ENCODE data around the gene IPO11.

The IPO11 gene

DNA sequence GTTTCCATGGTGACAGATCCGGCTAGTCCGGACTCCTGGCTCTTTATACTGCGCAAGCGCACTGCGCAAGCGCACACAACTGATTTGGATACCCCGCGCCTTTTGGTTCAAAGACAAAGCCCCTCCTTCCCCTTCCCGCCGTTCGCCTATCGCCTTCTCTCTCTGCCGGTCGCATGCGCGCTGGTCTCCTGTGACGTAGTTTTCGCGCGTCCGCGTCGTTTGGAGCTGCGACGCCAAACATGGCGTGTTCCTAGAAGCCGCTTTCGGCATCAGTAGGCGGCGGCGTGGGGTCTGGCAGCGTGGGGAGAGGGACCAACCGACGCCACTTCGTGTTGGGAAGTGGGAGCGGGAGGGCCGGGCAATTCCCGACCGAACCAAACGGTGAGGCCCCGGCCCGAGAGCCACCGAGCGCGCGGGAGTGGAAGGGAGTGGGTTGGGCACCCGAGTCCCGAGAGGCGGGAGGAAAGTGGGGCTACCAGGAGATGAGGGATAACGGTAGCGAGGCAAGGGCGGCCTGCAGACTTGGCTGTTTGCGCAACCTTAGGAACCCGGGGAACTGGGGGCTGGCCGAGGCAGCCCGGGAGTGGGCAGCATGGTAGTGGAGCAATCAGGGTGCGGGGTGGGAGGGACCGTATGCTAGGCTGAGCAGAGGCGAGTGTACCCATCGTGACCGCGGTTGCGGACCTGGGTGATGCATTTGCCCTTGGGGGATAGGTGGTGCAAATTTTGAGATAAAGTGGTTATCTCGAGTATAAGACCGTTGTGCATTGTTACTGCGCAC lies at the start of gene IPO11:
Gene IPO11, plus strand, starts transcription at position 215 of the 781 bp plus-strand sequence. CDS start 24,517 bp downstream, outside the sequence.
- peak; percentile 99 for DNase-seq

DNA sequence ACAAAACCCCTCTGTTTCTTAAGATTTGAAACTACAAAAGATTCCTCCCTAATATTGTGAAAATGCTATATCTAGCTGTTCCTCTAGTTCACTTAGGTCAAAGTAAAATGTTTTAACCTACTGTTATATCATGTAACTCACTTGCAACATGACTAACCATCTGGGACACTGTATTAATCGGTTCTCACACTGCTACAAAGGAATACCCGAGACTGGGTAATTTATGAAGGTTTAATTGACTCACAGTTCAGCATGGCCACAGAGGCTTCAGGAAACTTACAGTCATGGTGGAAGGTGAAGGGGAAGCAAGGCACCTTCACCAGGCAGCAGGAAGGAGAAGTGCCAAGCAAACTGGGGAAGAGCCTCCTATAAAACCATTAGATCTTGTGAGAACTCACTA lies 43.5 kb upstream of the IPO11 start:
- no peak for DNase-seq

DNA sequence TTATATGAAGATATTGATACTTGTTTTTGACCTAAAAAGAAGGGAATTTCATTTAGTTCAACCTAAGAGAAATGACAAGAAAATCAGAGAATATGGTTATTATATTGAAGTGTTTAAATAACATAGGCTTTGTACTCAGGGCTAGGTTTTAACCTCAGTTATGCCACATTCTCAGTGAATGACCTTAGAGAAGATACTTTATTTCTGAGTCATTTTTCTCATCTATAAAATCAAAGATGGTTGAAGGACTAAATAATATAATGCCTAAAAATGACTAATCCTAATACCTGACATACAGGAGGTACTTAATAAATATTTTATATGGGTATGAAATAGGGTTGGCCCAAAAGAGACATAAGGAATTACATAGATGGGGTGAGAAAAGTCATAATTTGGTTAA lies 41.2 kb upstream of the IPO11 start:
- DNase-seq = no peak

DNA sequence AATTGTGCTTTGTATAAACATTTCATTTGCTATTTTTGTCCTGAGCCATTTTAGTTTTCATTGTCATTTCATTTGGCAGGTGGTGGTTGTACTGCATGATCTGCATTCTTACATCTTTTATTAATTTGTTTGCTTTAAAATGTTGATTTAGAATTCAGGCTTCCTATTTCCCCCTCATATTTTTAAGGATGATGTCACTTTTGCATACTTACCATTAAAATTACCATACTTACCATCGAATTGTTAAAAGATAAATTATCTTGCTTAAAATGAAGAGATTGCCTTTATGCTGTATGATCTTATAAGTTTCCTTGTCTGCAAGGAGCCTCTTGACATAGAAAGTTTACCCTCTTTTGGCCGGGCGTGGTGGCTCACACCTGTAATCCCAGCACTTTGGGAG lies 40.0 kb upstream of the IPO11 start:
- DNase-seq = no peak

DNA sequence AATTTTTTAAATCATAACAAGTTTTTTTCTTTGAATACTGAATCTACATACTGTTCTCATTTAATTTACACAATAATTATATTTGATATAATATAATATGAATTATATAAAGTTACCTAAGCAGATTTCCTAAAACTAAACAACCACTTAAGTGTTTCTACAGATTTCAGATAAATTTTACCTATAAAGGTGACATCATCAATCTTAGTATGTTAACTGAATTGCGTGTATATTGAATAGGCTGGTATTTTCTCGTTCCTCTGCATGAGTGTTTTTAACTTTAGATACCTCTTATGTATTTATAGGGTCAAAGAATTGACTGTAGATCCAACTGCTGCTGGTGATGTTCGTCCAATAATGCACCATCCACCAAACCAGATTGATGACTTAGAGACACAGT lies 39.2 kb upstream of the IPO11 start:
- no peak for DNase-seq

DNA sequence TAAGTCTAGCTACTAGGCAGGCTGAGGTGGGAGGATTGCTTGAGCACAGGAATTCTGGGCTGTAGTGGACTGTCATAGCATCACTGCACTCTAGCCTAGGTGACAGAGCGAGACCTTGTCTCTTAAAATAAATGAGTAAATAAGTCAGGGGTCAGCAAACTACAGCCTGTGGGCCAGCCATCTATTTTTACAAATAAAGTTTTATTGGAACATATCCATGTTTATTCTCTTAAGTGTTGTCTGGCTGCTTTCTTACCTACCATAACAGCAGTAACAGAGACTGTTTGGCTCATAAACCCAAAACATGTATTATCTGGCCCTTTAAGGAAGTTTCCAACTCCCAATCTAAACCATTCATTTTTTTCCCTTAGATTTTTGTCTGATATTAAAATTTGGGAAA lies 38.5 kb upstream of the IPO11 start:
- no peak for DNase-seq

DNA sequence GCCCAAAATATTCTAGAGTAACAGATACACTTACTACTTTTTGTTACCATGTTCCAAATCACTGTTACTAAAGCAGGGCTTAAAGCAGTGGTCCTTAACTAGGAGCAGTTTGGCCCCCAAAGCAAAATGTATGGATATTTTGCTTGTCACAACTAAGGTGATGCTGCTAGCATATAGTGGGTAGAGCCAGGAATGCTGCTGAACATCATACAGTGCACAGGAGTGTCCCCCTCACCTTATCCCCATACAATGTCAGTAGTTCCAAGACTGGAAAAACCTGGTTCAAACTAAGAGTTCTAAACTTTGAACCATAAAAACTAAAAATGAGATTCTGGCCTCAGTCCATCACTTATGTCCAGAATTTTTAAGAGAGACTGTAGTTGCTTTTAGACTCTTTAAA lies 36.9 kb upstream of the IPO11 start:
- DNase-seq = no peak

DNA sequence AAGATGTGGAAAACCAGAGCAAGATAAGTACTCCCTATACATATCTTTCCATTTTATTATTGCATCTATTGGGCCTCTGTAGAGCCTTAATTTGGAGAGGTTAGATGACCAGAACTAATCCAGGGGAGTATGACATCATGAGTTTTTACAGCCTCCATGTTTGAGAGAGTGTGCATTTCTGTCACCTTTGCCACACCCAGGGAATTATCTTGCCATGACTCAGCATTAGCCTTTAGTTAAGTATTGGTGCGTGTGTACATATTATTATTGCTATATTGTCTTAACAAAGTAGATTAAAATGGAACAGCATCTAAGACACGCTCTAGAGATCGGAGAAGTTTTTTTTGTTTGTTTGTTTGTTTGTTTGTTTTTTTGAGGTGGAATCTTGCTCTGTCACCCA lies 36.5 kb upstream of the IPO11 start:
- no peak for DNase-seq

DNA sequence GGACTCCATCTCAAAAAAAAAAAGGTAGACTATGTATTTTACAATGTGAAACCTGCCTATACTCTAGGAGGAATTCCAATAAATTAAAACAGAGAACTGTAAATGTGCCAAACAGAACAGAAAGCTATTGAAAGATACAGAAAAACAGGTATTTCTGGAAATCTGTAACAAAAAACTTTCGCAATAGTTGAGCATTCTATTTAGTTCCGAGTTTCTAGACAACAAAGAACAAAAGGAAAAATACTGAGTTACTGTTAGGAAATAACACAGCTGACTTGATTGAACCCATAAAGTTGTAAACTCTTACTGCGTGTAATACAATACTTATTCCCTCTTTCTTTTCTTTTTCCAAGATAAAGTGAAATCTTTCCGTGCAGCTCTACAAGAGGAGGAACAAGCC lies 27.4 kb upstream of the IPO11 start:
- DNase-seq = no peak

DNA sequence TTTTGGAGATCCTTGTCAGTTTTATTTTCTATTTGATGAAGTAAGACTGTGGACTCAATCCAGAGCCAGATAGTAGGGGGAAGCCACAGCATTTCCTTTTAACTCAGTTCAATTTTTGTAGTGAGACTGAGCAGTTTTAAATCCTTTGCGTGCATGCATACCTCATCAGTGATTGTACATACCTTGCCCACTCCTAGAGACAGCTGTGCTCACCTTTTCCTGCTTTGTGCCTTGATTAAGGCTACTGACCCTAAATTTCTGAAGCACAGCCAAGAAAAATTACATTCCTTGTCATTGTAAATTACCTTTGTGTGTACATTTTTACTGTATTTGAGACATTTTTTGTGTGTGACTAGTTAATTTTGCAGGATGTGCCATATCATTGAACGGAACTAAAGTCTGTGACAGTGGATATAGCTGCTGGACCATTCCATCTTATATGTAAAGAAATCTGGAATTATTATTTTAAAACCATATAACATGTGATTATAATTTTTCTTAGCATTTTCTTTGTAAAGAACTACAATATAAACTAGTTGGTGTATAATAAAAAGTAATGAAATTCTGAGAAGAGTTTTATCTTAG lies 26.7 kb upstream of the IPO11 start:
- no peak for DNase-seq

DNA sequence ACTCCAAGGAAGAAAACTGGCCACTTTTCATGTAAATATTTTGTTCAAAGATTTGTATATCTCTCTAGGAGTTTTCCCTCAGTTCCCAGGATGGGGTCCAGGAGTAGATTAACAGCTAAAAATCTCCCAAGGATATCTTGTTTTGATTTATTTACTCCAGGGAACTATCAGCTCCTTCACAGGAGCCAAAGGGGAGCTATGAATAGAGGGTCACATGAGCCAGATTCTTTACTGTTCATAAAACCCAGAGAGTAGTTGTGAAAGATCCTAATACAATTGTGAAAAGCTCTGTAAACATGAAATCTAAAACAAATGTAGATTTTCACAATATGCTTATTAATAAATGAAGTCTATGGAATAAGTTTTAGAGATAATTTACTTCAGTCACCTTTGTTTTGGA lies 25.7 kb upstream of the IPO11 start:
- no peak for DNase-seq

DNA sequence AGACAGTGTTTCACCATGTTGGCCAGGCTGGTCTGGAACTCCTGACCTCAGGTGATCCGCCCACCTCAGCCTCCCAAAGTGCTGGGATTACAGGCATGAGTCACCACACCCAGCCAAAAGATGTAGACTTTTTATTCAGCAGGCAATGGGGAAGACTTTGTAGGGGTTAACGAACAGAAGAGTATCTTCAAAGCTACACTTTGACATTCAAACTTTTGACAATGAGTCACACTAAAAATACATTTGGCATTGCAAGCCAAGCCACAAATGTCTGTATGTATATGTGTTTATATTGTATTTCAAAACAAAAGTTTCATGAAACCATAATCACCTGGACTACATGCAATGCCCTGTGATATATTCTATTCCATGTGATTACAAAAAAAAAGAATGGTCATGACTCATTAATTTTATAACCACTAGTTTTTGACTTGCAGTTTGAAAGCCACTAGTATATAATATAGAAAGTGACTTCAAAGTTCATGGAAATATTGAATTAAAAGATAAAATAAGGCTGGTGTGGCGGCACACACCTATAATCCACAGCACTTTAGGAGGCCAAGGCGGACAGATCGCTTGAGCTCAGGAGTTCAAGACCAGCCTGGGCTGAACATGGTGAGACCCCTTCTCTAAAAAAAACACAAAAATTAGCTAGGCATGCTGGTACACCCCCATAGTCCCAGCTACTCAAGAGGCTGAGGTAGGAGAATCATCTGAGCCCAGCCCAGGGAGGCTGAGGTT lies 17.2 kb upstream of the IPO11 start:
- DNase-seq = no peak

DNA sequence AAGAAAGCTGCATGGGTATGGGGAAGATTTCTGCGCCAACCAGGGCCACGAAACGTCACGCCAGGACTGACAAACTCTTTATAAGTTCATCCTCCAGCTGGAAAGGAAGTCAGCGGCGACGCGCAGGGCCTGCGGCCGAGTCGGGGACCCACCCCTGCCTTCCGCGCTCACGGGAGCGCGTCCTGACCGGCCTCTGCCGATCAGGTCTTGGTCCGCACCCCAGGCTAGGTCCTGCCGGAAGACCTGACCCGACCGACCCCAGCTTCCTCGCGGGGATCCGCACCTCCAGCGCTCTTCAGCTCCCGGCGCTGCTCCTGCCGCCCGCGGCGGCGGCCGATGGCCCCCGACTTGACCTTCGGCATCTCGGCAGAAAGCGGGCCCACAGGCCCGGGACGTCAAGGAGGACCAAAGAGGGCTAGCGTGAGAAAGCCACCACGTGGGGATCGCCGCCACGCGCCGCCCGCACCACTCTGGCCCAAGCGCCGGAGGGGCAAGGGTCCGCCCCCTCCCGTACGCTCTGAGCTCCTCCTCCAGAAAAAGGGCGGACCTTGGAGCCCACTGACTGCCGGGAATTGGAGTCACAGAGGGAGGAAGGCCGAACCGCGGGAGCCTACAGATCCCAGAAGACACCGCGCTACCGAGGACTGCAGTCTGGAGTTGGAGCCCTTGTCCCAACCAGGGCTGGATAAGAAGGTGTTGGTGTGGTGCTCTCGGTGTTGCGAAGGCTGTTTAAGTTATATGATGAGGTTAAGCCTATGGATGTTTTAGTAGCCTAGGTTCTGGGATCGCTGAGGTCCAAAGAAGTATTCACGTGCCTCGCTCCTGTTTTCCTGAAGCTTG lies 8.9 kb upstream of the IPO11 start, which contains the start of gene DIMT1:
Gene DIMT1, minus strand, starts transcription at position 495 of the 840 bp plus-strand sequence. Its CDS starts 133 bp downstream, at position 362.
- peak; percentile 98 for DNase-seq

DNA sequence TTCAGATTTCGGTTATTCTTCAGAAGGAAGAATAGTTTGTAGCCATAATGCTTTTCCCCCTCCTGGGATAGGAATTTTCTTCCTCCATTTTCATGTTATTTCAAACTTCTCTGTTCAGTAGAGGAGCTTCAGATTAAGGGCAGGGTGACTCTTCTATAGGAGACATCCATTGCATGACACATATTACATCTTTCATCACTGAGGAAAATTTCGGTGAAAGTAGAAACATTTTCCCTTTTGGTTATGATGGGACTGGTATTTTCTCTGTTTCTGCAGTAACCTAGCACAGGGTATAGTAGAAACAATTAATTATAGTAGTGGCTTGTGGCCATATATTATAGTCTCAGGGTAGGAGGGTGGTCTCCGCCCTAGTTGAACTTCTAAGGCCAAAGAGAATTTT lies 1.1 kb downstream of the IPO11 start:
- no peak for DNase-seq

DNA sequence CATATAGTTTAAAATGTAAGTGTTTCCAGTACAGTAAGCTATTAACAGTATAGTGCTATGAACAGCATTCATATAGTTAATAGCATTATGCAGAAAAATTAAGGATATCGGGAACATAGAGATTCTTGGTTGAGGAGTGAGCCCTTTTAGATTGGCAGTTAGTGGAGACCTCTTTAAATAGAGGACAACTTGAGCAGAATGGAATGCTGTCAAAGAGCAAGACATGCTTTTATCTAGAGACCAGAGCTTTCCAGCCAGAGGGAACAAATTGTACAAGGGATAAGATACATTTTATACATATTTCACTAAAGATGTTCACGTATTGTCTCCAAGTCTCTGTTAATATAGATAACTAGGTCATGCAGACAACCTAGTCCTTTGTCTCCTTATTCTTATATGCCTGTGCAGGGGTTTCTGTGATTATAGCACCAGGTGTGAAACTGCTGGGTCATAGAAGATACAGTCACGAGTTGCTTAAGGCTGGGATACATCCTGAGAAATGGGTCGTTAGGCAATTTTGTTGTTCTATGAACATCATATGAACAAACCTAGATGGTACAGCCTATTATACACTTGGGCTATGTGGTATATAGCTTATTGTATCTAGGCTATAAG lies 6.0 kb downstream of the IPO11 start:
- no peak for DNase-seq

DNA sequence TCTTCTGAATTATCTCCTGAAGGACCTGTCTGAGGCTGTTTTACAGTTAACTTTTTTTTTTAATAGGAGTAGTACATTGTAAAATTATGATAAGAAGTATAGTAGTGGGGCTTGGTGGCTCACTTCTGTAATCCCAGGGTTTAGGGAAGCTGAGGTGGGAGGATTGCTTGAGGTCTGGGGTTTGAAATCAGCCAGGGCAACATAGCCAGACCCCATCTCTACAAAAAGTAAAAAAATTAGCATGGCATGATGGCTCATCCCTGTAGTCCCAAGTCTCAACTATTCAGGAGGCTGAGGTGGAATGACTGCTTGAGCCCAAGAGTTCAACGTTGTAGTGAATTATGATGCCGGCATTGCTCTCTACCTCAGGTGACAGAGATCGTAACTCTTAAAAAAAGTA lies 7.0 kb downstream of the IPO11 start:
- no peak for DNase-seq

DNA sequence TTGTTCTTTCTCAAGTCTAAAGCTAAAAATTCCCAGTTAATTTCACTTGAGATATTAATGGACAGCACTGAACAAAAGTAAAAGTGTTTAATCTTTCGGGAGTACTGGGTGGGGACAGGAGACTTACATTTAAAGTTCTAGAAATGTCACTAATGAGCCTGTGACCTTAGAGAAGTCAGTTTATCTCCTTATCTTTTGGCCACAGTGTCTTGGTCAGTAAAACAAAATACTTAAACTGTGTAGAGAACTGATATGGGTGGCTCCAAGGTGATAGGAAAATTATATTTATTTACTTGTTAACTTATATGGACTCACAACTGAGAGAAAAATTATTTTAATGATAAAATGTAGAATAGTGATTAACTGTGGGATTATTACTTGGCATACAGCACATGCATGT lies 8.9 kb downstream of the IPO11 start:
- DNase-seq = no peak

DNA sequence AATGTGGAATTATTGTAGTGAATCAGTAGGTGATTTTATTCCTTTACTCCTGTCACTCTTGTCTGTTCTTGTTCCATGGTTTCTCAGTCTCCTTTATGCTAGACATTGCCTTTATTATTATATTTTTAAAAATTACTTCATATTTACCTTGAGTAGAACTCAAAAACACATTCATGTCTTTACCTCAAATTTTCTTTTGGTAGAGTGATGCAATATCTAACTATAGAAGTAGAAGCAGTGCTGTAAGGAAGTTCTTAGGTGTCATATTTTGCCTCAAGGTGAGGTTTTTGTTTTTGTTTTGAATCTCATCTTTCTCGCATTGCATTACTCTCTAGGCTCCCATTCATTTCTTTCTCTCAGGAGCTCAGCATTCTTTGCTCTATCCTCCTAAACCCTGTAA lies 12.2 kb downstream of the IPO11 start:
- DNase-seq = no peak

DNA sequence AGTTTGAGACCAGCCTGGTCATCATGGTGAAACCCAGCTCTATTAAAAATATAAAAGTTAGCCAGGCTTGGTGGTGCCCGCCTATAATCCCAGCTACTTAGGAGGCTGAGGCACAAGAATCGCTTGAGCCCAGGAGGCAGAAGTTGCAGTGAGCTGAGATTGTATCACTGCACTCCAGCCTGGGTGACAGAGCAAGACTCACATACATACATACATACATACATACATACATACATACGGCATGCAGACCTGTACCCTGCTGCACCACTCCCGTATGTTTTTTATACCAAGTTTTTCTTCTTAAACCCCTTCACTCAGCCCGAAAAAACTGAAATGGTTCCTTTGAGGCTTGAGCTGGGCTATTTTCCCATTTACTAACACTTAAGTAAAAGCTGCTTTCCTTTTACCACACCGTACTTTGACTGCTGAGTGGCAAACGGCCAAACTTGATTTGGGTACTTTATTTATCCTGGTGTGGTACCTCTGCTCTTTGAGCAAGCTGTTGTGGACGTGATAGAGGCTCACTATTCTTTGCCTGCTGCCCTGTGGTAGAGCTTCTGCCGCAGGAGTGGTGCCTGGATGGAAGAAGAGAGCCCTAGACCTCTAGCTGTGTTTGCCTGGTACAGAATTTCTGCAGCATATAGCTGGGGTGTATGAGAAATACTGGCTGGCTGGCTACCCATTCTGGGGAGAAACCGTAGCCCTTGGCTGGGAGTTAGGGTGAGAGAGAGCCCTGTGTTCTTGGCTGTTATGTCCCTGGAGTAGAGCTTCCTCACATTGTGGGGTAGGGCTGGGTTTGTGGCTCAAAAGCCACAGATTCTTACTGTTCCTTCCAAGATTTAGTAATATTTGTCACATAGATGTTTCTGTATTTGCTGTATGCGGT lies 19.4 kb downstream of the IPO11 start:
- peak; percentile 3 for DNase-seq

DNA sequence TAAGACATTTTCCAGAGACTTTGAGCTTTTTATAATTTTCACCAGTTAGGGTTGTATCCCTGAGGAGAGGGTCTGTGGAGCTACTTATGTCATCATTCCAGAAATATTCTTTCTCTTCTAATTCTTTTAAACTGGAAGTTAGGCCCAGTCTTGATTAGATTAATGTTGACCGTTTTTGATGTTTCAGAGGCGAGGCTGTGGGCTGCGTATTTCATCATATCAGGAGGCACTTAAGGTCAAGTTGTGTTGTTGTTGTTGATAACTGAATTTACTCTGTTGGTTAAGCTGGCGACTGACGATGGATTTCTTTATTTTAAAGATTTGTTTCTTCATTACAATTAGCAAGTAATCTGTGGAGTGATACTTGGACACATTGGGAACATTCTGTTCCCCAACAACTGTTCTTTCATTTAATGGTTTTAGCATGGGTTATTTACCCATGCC lies 20.1 kb downstream of the IPO11 start:
- peak; percentile 26 for DNase-seq

DNA sequence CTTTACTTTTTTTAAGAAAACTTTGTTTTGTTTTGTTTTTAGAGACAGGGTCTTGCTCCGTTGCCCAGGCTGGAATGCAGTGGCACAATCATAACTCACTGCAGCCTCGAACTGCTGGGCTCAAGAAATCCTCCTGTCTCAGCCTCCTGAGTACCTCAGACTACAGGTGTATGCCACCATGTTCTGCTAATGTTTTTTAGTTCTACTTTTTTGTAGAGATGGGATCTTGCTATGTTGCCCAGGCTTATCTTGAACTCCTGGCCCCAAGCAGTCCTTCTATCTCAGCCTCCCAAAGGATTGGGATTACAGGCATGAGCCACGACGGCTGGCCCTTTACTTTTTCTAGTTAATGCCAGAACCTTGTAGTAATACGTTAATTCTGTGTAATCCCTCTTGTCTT lies 36.0 kb downstream of the IPO11 start:
- no peak for DNase-seq

All from suppressor macrophage treated with lipopolysaccharide for 4 hours (primary cell).